Measurements from ENCODE around the gene LPCAT2.

Gene LPCAT2

GRCh38 chr16:55526441-55526840 is 17.6 kb downstream of the LPCAT2 start:
- ChIA-PET CTCF (no interaction called here), POLR2A (ENCODE audit: low non-redundant PET) (no interaction called here)

GRCh38 chr16:55527885-55528284 is 19.0 kb downstream of the LPCAT2 start:
- ChIA-PET CTCF (interaction anchor here (1.4 kb wide), 1 partner anchor 63 kb away, joined by 5 read pairs; no protein-coding TSS in a partner anchor), POLR2A (ENCODE audit: low non-redundant PET) (no interaction called here)
- no peak overlapping the region for H3K27ac ChIP-seq
- TF ChIP-seq CTCF (conservative IDR thresholded peaks at IDR 0.05; ENCODE audit: low read depth), result no peak
- DNase-seq (ENCODE audit: low spot score), result no peak

More at GRCh38 chr16:55526441-55526840, 17.6 kb downstream of the LPCAT2 start:
- DNase-seq (ENCODE audit: low spot score), result no peak
- H3K27ac ChIP-seq, result no peak overlapping the region
- no peak for TF ChIP-seq CTCF (conservative IDR thresholded peaks at IDR 0.05; ENCODE audit: low read depth)

- H3K27ac ChIP-seq, result no peak overlapping the region
- no peak for TF ChIP-seq CTCF (conservative IDR thresholded peaks at IDR 0.05; ENCODE audit: low read depth)
- ChIA-PET CTCF (no interaction called here), POLR2A (ENCODE audit: low non-redundant PET) (no interaction called here)
- DNase-seq (ENCODE audit: low spot score), result no peak
Measured at GRCh38 chr16:55529018-55529417, 20.1 kb downstream of the LPCAT2 start.

GRCh38 chr16:55530316-55530856 is 21.5 kb downstream of the LPCAT2 start:
- CTCF ChIA-PET, result interaction anchor here (0.6 kb wide), 1 partner anchor 94 kb away, joined by 3 read pairs; no protein-coding TSS in a partner anchor
- TF ChIP-seq CTCF (conservative IDR thresholded peaks at IDR 0.05; ENCODE audit: low read depth), result no peak
- DNase-seq (ENCODE audit: low spot score), result no peak
- POLR2A ChIA-PET (ENCODE audit: low non-redundant PET), result no interaction called here
- no peak overlapping the region for H3K27ac ChIP-seq

GRCh38 chr16:55532227-55532626 is 23.4 kb downstream of the LPCAT2 start:
- no peak overlapping the region for H3K27ac ChIP-seq
- ChIA-PET POLR2A (ENCODE audit: low non-redundant PET) (no interaction called here), CTCF (interaction anchor here (0.6 to 1.0 kb wide), 2 partner anchors 19 to 1332 kb away, joined by 3 to 4 read pairs; no protein-coding TSS in a partner anchor)
- no peak for TF ChIP-seq CTCF (conservative IDR thresholded peaks at IDR 0.05; ENCODE audit: low read depth)
- DNase-seq (ENCODE audit: low spot score), result no peak

- DNase-seq (ENCODE audit: low spot score), result no peak
- CTCF ChIA-PET, result interaction anchor here (0.6 to 0.9 kb wide), 3 partner anchors 30 to 91 kb away, joined by 3 to 5 read pairs (median 3); no protein-coding TSS in a partner anchor
- POLR2A ChIA-PET (ENCODE audit: low non-redundant PET), result no interaction called here
- no peak overlapping the region for H3K27ac ChIP-seq
- TF ChIP-seq CTCF (conservative IDR thresholded peaks at IDR 0.05; ENCODE audit: low read depth), result no peak
Measured at GRCh38 chr16:55534756-55535155, 25.9 kb downstream of the LPCAT2 start.
